GM19467 (cell line): ENCODE measurements around the gene PRM1.

Experiments used
- ATAC-seq: cut with Tn5 transposase; IDR thresholded peaks from one replicate; pipeline ENCODE4 v1.9.1; 2021; ENCODE audit warnings: mild to moderate bottlenecking, moderate library complexity; ENCODE audit not compliant: unreplicated experiment

PRM1 gene

GRCh38 chr16:11280616-11281522 lies at the start of gene PRM1:
Gene PRM1 (minus strand): TSS chr16:11281330. CDS start chr16:11281238, 92 bp downstream.
- ATAC-seq, result no peak

GRCh38 chr16:11330526-11331237 lies 49.6 kb upstream of the PRM1 start:
- ATAC-seq, result no peak

GRCh38 chr16:11329891-11330290 lies 48.8 kb upstream of the PRM1 start:
- no peak for ATAC-seq

GRCh38 chr16:11329071-11329491 lies 48.0 kb upstream of the PRM1 start:
- ATAC-seq, result peak; percentile 13

GRCh38 chr16:11328172-11329070 lies 47.3 kb upstream of the PRM1 start:
- ATAC-seq, result peak; percentile 66

- no peak for ATAC-seq
Observed at GRCh38 chr16:11327277-11328171, 46.4 kb upstream of the PRM1 start.

- ATAC-seq, result no peak
Observed at GRCh38 chr16:11326737-11327276, 45.7 kb upstream of the PRM1 start.

GRCh38 chr16:11326084-11326736 lies 45.1 kb upstream of the PRM1 start:
- ATAC-seq, result no peak

- ATAC-seq, result no peak
Observed at GRCh38 chr16:11325404-11326083, 44.4 kb upstream of the PRM1 start.

GRCh38 chr16:11323551-11324336 lies 42.6 kb upstream of the PRM1 start:
- no peak for ATAC-seq

- ATAC-seq, result no peak
Observed at GRCh38 chr16:11322823-11323222, 41.7 kb upstream of the PRM1 start.

GRCh38 chr16:11321662-11322061 lies 40.5 kb upstream of the PRM1 start:
- no peak for ATAC-seq

GRCh38 chr16:11320170-11320569 lies 39.0 kb upstream of the PRM1 start:
- no peak for ATAC-seq

- ATAC-seq, result no peak
Observed at GRCh38 chr16:11319529-11320146, 38.5 kb upstream of the PRM1 start.

- no peak for ATAC-seq
Observed at GRCh38 chr16:11318817-11319216, 37.7 kb upstream of the PRM1 start.

GRCh38 chr16:11316331-11317015 lies 35.3 kb upstream of the PRM1 start:
- no peak for ATAC-seq

- ATAC-seq, result no peak
Observed at GRCh38 chr16:11315510-11315909, 34.4 kb upstream of the PRM1 start.
